T-cell (primary cell): ENCODE results near the gene IL36A. TPM values are rescaled to one million over a fixed set of nuclear protein-coding genes. Genes with fewer than 3 reads are reported as not detected.

Experiments
- ATAC-seq, 4 experiments: fragments of 200-7000 bp in 3 of 4; fragments of 150-1000 bp in 1 of 4; cut with Tn5 transposase; replicated peaks in 1 of 4; 1 replicate in 3 of 4; 2 replicates in 1 of 4; pipeline ENCODE4 v1.10.0; 2021; ENCODE audit warnings: moderate library complexity in 3 of 4, mild to moderate bottlenecking in 2 of 4, moderate number of reproducible peaks in 1 of 4
- CTCF ChIA-PET, 2 donors: fragments of 300-600 bp; sonication (Branson Sonifier 250); formaldehyde crosslinking; loops; one replicate each; lab custom pipeline; 2022; ENCODE audit warnings: antibody characterized with exemption in 2 of 2; lab: Charles Lee
- POLR2A ChIA-PET, 2 donors: fragments of 300-600 bp; sonication (Branson Sonifier 250); formaldehyde crosslinking; loops; one replicate each; lab custom pipeline; 2022; ENCODE audit warnings: antibody characterized with exemption in 2 of 2; lab: Charles Lee
- DNase-seq, 35 experiments: peaks; one replicate each; pipeline versions ENCODE4 v3.0.0 to v3.0.0-alpha.2; 2013 to 2023
- H3K27ac ChIP-seq: one replicate; pipeline ENCODE4 v1.5.1; 2013; ENCODE audit warnings: low read length
- H3K27me3 ChIP-seq, 2 experiments: replicated peaks in 1 of 2; 1 replicate in 1 of 2; 2 replicates in 1 of 2; pipeline versions ENCODE4 v1.6.1 to v1.7.0; 2013; ENCODE audit warnings: low read length in 1 of 2, mixed read lengths in 1 of 2; ENCODE audit not compliant: control insufficient read depth in 2 of 2, insufficient read depth in 2 of 2; ENCODE audit errors: extremely low read depth in 1 of 2
- H3K36me3 ChIP-seq, 2 donors: 1 replicate in 1 of 2; 2 replicates in 1 of 2; pipeline versions ENCODE4 v1.6.1 to v1.7.0; 2013; ENCODE audit warnings: low read length in 1 of 2; ENCODE audit not compliant: control insufficient read depth in 2 of 2, insufficient read depth in 1 of 2; ENCODE audit errors: extremely low read depth in 1 of 2
- H3K4me1 ChIP-seq, 2 experiments: 1 replicate in 1 of 2; 2 replicates in 1 of 2; pipeline versions ENCODE4 v1.6.1 to v1.7.0; 2013; ENCODE audit warnings: low read length in 2 of 2, mixed read lengths in 1 of 2; ENCODE audit not compliant: insufficient read depth in 2 of 2, control insufficient read depth in 1 of 2; ENCODE audit errors: extremely low read depth in 1 of 2
- H3K4me3 ChIP-seq, 2 donors: 1 replicate in 1 of 2; 2 replicates in 1 of 2; pipeline versions ENCODE4 v1.5.1 to v1.7.0; 2013; ENCODE audit warnings: mild to moderate bottlenecking in 2 of 2, low read length in 1 of 2, moderate library complexity in 1 of 2; ENCODE audit not compliant: control insufficient read depth in 1 of 2; ENCODE audit errors: extremely low read depth in 1 of 2
- H3K9me3 ChIP-seq: 2 replicates; pipeline ENCODE4 v1.7.0; 2013
- H3K27ac Mint-ChIP-seq, 2 donors: one replicate each; pipeline ENCODE4 v1.8.0; 2020 to 2021; ENCODE audit warnings: mild to moderate bottlenecking in 2 of 2, mixed read lengths in 2 of 2
- H3K27me3 Mint-ChIP-seq, 2 donors: one replicate each; pipeline ENCODE4 v1.8.0; 2021 to 2022; ENCODE audit warnings: mixed read lengths in 2 of 2
- H3K36me3 Mint-ChIP-seq: one replicate; pipeline ENCODE4 v1.8.0; 2021; ENCODE audit warnings: mixed read lengths
- H3K4me1 Mint-ChIP-seq, 3 donors: one replicate each; pipeline ENCODE4 v1.8.0; 2020 to 2022; ENCODE audit warnings: mixed read lengths in 3 of 3, mild to moderate bottlenecking in 1 of 3
- H3K4me3 Mint-ChIP-seq, 3 donors: one replicate each; pipeline ENCODE4 v1.8.0; 2020 to 2022; ENCODE audit warnings: mild to moderate bottlenecking in 3 of 3, mixed read lengths in 3 of 3, moderate library complexity in 3 of 3
- H3K9me3 Mint-ChIP-seq, 3 donors: one replicate each; pipeline ENCODE4 v1.8.0; 2020 to 2022; ENCODE audit warnings: mixed read lengths in 3 of 3
- WGBS: methylation state at CpG from one replicate; pipeline ENCODE4 v1.1.5; 2013; ENCODE audit warnings: missing lambda C conversion rate; ENCODE audit not compliant: insufficient coverage; 5-methylcytosine and 5-hydroxymethylcytosine counted together
- total RNA-seq, 35 experiments: library from RNA in 6 of 35; stranded (reverse) in 6 of 35; fragments of 120-200 nt in 1 of 35; gene quantifications; one replicate each; pipeline versions ENCODE4 v1.2.1 to v1.2.4 and lab custom pipeline; 2013 to 2026

IL36A gene
- total RNA-seq, 5 donors from 2014 or later (not counting 1 experiment from before 2014, with no cell fraction given) = 0.32 to 0.60 (median 0.58) TPM; not detected in 1

- ChIA-PET CTCF (no interaction called here), POLR2A (no interaction called here)
- Mint-ChIP-seq H3K9me3 (peaks cover 0 to 8% (median 7%) of the 10 kb centered on the region in 3 donors), H3K36me3 (no peaks in the 10 kb centered on the region), H3K4me3 (no peak overlapping the region), H3K27ac (no peak overlapping the region), H3K4me1 (peaks cover 11 to 23% (median 12%) of the 10 kb centered on the region in 3 donors), H3K27me3 (peaks cover 0 to 18% of the 10 kb centered on the region in 2 donors)
- peak in 1 of 35 experiments; percentile 5 for DNase-seq
- Histone ChIP-seq H3K4me3 (no peak overlapping the region), H3K36me3 (no peaks in the 10 kb centered on the region), H3K9me3 (no peaks in the 10 kb centered on the region), H3K27me3 (peaks cover 0 to 4% of the 10 kb centered on the region in 2 experiments), H3K27ac (no peak overlapping the region), H3K4me1 (peaks cover 7 to 9% of the 10 kb centered on the region in 2 experiments)
- ATAC-seq = no peak
- WGBS = 86% methylated on average over 2 of the region's 2 CpGs
Observed at GRCh38 chr2:113015655-113016054, 10.4 kb downstream of the IL36A start.

GRCh38 chr2:113018509-113018908, 13.2 kb downstream of the IL36A start:
- Histone ChIP-seq H3K36me3 (no peaks in the 10 kb centered on the region), H3K4me3 (no peak overlapping the region), H3K27ac (no peak overlapping the region), H3K4me1 (peaks cover 7 to 9% of the 10 kb centered on the region in 2 experiments), H3K9me3 (no peaks in the 10 kb centered on the region), H3K27me3 (peaks cover 0 to 4% of the 10 kb centered on the region in 2 experiments)
- peaks cover 0 to 8% (median 7%) of the 10 kb centered on the region in 3 donors for H3K9me3 Mint-ChIP-seq
- ATAC-seq = no peak
- no peak for DNase-seq
- POLR2A ChIA-PET = no interaction called here
- H3K4me3 Mint-ChIP-seq = no peak overlapping the region
- CTCF ChIA-PET = no interaction called here
- H3K4me1 Mint-ChIP-seq = peaks cover 11 to 16% (median 12%) of the 10 kb centered on the region in 3 donors
- H3K27ac Mint-ChIP-seq = no peak overlapping the region
- 71% methylated on average over 3 of the region's 3 CpGs for WGBS
- no peaks in the 10 kb centered on the region for H3K36me3 Mint-ChIP-seq
- peaks cover 0 to 18% of the 10 kb centered on the region in 2 donors for H3K27me3 Mint-ChIP-seq

- WGBS = 24% methylated on average over 2 of the region's 4 CpGs
- ChIA-PET CTCF (interaction anchor here in 1 of 2 donors (0.6 kb wide), 1 partner anchor 16 kb away, joined by 4 read pairs; no protein-coding TSS in a partner anchor), POLR2A (no interaction called here)
- Histone ChIP-seq H3K27me3 (no peaks in the 10 kb centered on the region), H3K4me3 (no peak overlapping the region), H3K36me3 (no peaks in the 10 kb centered on the region), H3K4me1 (peaks cover 0 to under 1% of the 10 kb centered on the region in 2 experiments), H3K27ac (no peak overlapping the region), H3K9me3 (no peaks in the 10 kb centered on the region)
- ATAC-seq (no peak), DNase-seq (no peak)
- Mint-ChIP-seq H3K27me3 (peaks cover 6 to 16% of the 10 kb centered on the region in 2 donors), H3K4me1 (peaks cover 2 to 12% (median 3%) of the 10 kb centered on the region in 3 donors), H3K36me3 (no peaks in the 10 kb centered on the region), H3K27ac (no peak overlapping the region), H3K4me3 (no peak overlapping the region), H3K9me3 (peaks cover 0 to 8% (median 7%) of the 10 kb centered on the region in 3 donors)
Observed at GRCh38 chr2:113021312-113021711, 16.1 kb downstream of the IL36A start.

GRCh38 chr2:113024764-113025163, 19.5 kb downstream of the IL36A start:
- no peak overlapping the region for H3K4me3 Mint-ChIP-seq
- ChIA-PET POLR2A (no interaction called here), CTCF (no interaction called here)
- Histone ChIP-seq H3K27me3 (peaks cover 0 to under 1% of the 10 kb centered on the region in 2 experiments), H3K9me3 (no peaks in the 10 kb centered on the region), H3K36me3 (no peaks in the 10 kb centered on the region), H3K27ac (no peak overlapping the region), H3K4me3 (no peak overlapping the region), H3K4me1 (no peaks in the 10 kb centered on the region)
- no peak overlapping the region for H3K27ac Mint-ChIP-seq
- no peaks in the 10 kb centered on the region for H3K9me3 Mint-ChIP-seq
- H3K4me1 Mint-ChIP-seq = no peaks in the 10 kb centered on the region
- peaks cover 14 to 16% of the 10 kb centered on the region in 2 donors for H3K27me3 Mint-ChIP-seq
- no peak for DNase-seq
- 88% methylated on average over 1 of the region's 2 CpGs for WGBS
- H3K36me3 Mint-ChIP-seq = no peaks in the 10 kb centered on the region
- no peak for ATAC-seq

GRCh38 chr2:113025737-113026136, 20.5 kb downstream of the IL36A start:
- Mint-ChIP-seq H3K36me3 (no peaks in the 10 kb centered on the region), H3K4me1 (no peaks in the 10 kb centered on the region), H3K4me3 (no peak overlapping the region), H3K9me3 (no peaks in the 10 kb centered on the region), H3K27ac (no peak overlapping the region), H3K27me3 (peaks cover 14% of the 10 kb centered on the region in 2 donors)
- H3K4me1 ChIP-seq = no peaks in the 10 kb centered on the region
- H3K27ac ChIP-seq = no peak overlapping the region
- no peaks in the 10 kb centered on the region for H3K36me3 ChIP-seq
- peaks cover 0 to 3% of the 10 kb centered on the region in 2 experiments for H3K27me3 ChIP-seq
- no peak for ATAC-seq
- WGBS = 27% methylated on average over 1 of the region's 2 CpGs
- no peaks in the 10 kb centered on the region for H3K9me3 ChIP-seq
- ChIA-PET CTCF (no interaction called here), POLR2A (no interaction called here)
- DNase-seq = no peak
- no peak overlapping the region for H3K4me3 ChIP-seq

GRCh38 chr2:113027691-113028090, 22.4 kb downstream of the IL36A start:
- H3K4me3 ChIP-seq = no peak overlapping the region
- peaks cover 0 to 3% of the 10 kb centered on the region in 2 experiments for H3K27me3 ChIP-seq
- Mint-ChIP-seq H3K27ac (no peak overlapping the region), H3K4me3 (no peak overlapping the region), H3K36me3 (no peaks in the 10 kb centered on the region), H3K27me3 (peaks cover 14% of the 10 kb centered on the region in 2 donors), H3K4me1 (no peaks in the 10 kb centered on the region), H3K9me3 (no peaks in the 10 kb centered on the region)
- no peak for ATAC-seq
- 54% methylated on average over 1 of the region's 2 CpGs for WGBS
- H3K36me3 ChIP-seq = no peaks in the 10 kb centered on the region
- H3K9me3 ChIP-seq = no peaks in the 10 kb centered on the region
- H3K27ac ChIP-seq = no peak overlapping the region
- H3K4me1 ChIP-seq = no peaks in the 10 kb centered on the region
- ChIA-PET POLR2A (no interaction called here), CTCF (no interaction called here)
- DNase-seq = no peak
